NCI-H446 treated with DMSO at 0.1 percent for 48 hours (cell line): ENCODE results near the gene SEPTIN8.

ENCODE experiments used
- DNase-seq: peaks from one replicate; lab custom pipeline; 2025; lab: John Stamatoyannopoulos, UW

Gene SEPTIN8

DNA sequence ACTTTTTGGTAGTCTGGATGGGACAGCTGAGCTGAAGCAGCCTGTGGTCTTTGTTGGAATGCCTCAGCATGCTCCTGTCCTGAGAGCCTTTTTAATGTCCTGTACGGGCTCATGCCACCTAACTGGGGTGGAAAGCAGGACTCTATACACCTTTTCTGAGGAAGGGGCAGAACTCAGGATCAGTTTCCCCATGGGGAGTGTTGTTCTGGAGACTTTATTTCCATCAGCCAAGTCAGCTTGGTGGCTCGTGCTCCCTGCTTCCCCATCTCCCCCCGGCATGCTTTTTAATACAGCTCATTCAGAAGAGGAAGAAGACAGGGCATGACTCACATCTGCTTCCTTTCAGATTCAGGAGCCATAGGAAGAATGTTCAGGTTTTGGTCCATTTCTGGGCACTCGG is 5.1 kb upstream of the SEPTIN8 start:
- no peak for DNase-seq

- no peak for DNase-seq
Observed at GRCh38 chr5:132781029-132781428, 4.0 kb upstream of the SEPTIN8 start.

DNA sequence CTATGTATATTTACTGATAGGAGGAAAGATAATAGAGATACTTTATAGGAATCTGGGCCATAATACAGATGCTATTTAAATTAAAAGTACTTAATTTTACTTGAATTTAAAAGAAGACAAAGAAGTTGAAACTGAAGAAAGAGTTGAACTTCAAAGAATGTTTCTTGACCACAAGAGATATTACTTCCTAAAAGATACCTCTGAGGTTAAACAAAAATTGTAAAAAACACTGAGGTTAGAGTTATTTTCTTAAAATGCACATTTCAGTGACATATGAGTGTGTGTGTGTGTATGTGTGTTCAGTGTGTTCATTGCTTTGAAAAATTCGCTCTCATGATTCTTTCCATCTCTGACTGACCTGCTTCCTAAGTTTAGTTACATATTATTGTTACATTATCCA is 3.5 kb upstream of the SEPTIN8 start:
- DNase-seq: no peak

DNA sequence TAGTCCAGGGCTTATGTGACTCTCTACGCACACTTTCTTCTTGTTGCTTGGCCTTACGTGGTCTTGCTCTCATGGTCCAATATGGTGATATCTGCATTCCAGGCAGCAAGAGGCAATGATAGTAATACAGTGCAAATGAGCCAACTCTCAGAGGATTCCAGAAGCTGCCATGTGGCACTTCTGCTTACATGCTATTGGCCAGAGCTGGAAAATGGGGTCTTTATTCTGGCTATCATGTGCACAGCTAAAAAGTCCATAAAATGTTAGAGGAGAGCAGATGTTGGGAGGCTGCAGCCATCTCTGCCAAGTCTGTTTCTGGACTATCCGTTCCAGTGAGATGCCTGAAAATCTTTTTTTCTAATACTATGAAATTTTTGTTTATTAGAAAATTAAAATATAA is 2.9 kb upstream of the SEPTIN8 start:
- DNase-seq: no peak

- DNase-seq: no peak
Observed at GRCh38 chr5:132778856-132779255, 1.8 kb upstream of the SEPTIN8 start.

- no peak for DNase-seq
Observed at GRCh38 chr5:132778129-132778528, 1.1 kb upstream of the SEPTIN8 start.

DNA sequence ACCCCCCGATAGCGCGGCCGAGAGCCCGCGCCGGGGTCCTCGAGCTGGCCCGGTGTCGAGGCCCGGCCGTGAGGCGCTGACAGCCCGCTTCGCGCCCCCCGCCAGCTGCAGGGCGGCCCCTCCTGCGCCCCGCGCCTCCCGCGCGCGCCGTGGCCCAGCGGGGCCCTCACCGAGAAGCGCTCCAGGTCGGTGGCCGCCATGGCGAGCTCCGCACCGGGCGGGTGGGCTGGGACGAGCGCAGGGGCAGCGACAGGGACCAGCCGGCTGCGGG is 166 bp downstream of the SEPTIN8 start:
- no peak for DNase-seq

- no peak for DNase-seq
Observed at GRCh38 chr5:132776131-132776937, 705 bp downstream of the SEPTIN8 start.

- DNase-seq: no peak
Observed at GRCh38 chr5:132775476-132775961, 1.5 kb downstream of the SEPTIN8 start.

GRCh38 chr5:132774896-132775295 is 2.1 kb downstream of the SEPTIN8 start:
- no peak for DNase-seq

GRCh38 chr5:132774406-132774805 is 2.6 kb downstream of the SEPTIN8 start:
- no peak for DNase-seq

- DNase-seq: no peak
Observed at GRCh38 chr5:132773601-132774355, 3.3 kb downstream of the SEPTIN8 start.

DNA sequence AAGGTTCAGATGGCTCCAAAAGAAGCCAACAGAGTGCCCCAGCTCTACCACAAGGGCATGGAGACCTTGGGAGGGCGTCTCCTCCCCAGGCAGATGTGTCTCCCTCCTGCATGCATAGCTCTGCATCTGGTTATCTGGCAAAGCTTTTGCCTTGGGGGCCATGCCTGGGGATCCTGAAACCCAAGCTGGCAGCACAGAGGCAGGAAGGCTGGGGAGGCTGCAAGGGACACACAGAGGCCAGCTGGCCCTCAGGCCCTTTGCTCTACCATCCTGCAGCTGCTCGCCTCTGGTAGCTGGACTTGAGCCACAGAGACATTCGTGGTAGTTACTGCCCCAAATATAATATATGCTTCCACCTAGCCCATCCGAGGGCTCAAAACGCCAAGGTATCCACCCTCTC is 3.9 kb downstream of the SEPTIN8 start:
- no peak for DNase-seq

DNA sequence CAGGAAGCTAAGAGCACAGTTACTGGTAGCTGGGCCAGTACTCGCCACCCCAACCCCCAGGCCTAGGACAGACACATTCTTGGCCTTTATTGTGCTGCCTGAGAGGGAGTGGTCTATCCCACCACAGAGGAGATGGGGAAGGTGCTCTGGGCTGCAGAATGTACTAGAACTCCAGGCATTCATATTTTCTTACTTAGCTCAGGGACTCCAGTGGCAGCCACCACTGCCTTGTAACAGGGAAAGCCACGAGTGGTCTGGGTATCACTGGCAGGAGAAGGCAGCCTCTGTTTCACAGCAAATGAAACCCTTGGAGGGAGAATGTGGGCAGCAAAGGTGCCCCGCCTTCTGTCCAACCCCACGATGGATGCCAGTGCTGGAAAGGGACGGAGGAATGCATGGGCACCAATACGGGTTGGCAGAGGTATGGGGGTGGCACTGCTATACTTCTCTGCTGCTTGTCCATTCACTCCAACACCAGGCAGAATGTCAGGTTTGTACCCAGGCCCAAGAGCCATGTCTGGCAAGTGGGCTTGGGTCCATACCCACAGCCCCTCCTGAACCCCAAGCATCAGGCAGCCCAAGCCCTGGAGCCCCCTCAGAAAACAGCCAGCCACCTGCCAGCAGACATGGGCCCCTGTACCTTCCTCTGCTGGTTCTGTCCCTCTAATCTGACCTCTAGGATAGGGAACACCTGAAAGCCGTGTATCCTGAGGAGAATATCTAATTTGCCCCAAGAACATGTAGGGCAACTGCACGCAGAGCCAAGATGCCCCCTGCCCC is 4.6 kb downstream of the SEPTIN8 start:
- no peak for DNase-seq

- no peak for DNase-seq
Observed at GRCh38 chr5:132771503-132771998, 5.5 kb downstream of the SEPTIN8 start.

DNA sequence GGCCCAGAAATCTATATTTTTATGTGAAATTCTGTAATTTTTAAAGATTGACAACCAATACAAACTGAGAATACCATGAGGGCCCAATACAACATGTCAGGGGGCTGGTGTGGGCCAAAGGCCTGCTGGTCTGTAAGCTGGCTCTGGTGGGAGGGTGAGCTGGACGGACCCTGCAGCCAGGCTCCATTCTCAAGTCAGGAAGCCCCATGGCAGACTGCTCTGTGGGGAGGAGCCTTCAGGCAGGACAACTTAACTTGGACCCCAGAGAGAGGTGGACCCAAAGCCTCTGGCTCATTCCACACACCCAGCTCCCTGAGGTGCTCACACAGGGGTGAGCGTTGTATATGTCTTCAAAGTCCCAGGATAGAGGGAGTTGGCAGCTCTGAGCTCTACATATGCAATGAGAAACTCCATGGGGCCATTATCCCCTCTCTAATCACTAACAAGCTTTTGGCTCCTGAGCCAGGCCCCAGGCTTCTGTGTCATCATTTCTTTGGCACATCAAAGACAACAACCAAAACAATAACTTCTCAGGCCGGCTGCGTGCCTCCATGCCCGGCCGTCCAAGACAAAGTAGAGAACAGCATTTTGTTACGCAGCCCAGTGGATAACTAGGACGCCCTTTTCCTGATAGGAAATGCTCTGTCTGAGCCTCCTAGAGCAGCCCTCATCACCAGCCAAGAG is 6.4 kb downstream of the SEPTIN8 start:
- no peak for DNase-seq

GRCh38 chr5:132768485-132768868 is 8.6 kb downstream of the SEPTIN8 start:
- DNase-seq: no peak

GRCh38 chr5:132767150-132767549 is 9.9 kb downstream of the SEPTIN8 start:
- peak; percentile 43 for DNase-seq

DNA sequence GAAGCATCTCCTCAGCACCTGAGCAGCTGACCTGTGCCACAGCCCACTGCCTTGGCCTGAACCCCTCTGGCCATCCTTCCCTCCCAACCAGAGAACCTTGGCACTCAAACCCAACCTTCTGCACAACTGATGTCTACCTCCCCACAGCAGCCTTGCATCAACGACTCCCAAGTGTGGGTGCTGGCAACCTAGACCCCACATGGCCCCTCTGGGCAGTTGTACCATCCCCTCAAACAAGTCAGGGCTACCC is 10.3 kb downstream of the SEPTIN8 start:
- no peak for DNase-seq

DNA sequence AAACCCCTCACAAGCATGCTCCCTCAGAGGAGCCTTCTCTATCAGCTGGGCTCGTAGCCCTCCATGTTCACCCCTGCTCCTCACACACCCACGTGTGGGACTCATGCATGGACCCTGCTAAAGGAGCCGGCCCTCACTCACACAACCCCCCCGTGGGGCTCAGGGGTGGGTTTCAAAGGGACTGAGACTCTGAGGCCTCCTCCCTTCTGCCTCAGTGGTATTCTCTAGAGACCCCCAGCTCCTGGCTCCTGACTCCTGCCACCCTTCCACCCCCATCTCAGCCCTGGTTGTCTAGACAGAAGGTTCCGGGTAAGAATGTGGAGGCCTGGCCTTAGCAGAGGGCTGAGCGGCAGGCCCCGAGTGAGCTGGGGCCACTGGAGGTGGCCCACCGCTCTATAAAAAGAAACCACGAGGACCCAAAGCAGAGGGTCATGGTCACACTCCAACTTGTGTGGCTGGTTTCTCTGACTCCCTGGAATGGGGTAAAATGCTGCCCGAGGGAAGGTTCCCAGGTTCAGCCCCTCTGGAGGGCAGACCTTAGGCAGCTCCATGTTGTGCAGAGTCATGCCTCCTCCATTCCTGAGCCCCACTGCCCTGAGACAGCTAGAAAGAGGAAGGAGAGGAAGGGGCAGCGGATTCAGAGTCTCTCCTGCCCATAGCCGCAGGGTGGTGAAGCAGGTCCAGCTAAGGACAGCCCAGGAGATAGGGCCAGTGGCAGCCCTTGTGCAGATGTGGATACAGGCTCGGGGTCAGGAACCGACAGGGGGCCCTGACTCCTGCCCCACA is 10.8 kb downstream of the SEPTIN8 start:
- DNase-seq: no peak

- no peak for DNase-seq
Observed at GRCh38 chr5:132765311-132766019, 11.6 kb downstream of the SEPTIN8 start.
